Lower leg skin (tissue), 3 donors: ENCODE results near the gene TRIM37.

Experiments
- POLR2A ChIP-seq, 2 donors: fragments of 450-650 bp; IDR thresholded peaks; one replicate each; pipeline ENCODE4 v1.6.1; 2016 to 2017; ENCODE audit warnings: antibody characterized with exemption in 2 of 2, mild to moderate bottlenecking in 1 of 2, moderate library complexity in 1 of 2
- TF ChIP-seq, protein P1 (sequence below), 3 donors: fragments of 450-650 bp; IDR thresholded peaks; one replicate each; pipeline ENCODE4 v1.5.1; 2016; ENCODE audit warnings: antibody characterized with exemption in 3 of 3, mild to moderate bottlenecking in 3 of 3, moderate library complexity in 2 of 3

DNA sequence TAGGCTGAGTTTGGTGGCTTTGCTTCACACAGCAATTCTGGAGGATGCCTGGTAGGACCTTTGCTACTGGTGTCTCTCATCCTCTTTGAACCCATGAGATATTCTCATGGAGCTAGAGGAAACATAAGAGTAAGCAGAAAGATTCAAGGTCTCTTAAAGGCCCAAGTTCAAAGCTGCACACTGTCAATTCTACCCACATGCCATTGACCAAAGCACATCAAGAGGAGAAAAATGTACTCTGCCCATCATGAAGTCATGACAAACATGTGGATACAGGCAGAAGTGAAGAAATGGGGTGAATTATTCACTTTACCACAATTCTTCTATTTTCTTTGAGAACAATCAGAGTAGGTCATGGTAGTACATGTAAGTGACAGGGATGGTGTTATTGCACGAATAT is 35.2 kb upstream of the TRIM37 start:
- TF ChIP-seq, protein P1, sequence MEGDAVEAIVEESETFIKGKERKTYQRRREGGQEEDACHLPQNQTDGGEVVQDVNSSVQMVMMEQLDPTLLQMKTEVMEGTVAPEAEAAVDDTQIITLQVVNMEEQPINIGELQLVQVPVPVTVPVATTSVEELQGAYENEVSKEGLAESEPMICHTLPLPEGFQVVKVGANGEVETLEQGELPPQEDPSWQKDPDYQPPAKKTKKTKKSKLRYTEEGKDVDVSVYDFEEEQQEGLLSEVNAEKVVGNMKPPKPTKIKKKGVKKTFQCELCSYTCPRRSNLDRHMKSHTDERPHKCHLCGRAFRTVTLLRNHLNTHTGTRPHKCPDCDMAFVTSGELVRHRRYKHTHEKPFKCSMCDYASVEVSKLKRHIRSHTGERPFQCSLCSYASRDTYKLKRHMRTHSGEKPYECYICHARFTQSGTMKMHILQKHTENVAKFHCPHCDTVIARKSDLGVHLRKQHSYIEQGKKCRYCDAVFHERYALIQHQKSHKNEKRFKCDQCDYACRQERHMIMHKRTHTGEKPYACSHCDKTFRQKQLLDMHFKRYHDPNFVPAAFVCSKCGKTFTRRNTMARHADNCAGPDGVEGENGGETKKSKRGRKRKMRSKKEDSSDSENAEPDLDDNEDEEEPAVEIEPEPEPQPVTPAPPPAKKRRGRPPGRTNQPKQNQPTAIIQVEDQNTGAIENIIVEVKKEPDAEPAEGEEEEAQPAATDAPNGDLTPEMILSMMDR (IDR thresholded peaks at IDR 0.05), result no peak
- TF ChIP-seq POLR2A (IDR thresholded peaks at IDR 0.05), result no peak
